ENCODE measurements around the gene MS4A4A.
"Not testable (repeated sequence)": the region's sequence is repeated elsewhere in the genome, so short reads cannot be mapped to it uniquely, and the experiment has no call there.

The MS4A4A gene

DNA sequence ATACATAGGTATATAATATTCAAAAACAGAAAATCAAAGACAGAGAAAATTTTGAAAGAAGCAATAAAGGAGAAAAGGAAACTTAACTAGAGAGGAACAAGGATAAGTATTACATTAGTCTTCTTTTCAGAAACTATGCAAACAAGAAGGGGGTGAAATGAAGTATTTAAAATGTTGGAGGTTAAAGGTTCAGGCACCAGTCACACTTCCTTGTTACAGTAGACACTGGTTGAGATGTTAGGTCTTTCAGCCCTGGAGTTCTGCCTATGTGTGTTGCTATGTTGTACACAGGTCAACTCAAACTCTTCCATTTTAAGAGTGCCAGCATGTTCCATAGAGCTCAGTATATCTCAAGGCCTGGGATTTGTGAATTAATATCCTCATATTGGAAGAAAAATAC lies 6.0 kb upstream of the MS4A4A start:
- DNase-seq (ENCODE audit: low read depth) = no peak
- no peak overlapping the region for H3K4me3 ChIP-seq (ENCODE audit: low read length)
- TF ChIP-seq, protein P1, sequence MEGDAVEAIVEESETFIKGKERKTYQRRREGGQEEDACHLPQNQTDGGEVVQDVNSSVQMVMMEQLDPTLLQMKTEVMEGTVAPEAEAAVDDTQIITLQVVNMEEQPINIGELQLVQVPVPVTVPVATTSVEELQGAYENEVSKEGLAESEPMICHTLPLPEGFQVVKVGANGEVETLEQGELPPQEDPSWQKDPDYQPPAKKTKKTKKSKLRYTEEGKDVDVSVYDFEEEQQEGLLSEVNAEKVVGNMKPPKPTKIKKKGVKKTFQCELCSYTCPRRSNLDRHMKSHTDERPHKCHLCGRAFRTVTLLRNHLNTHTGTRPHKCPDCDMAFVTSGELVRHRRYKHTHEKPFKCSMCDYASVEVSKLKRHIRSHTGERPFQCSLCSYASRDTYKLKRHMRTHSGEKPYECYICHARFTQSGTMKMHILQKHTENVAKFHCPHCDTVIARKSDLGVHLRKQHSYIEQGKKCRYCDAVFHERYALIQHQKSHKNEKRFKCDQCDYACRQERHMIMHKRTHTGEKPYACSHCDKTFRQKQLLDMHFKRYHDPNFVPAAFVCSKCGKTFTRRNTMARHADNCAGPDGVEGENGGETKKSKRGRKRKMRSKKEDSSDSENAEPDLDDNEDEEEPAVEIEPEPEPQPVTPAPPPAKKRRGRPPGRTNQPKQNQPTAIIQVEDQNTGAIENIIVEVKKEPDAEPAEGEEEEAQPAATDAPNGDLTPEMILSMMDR (conservative IDR thresholded peaks at IDR 0.05; ENCODE audit: low read depth, low read length) = no peak

GRCh38 chr11:60281485-60281884 lies 1.0 kb downstream of the MS4A4A start:
- H3K4me3 ChIP-seq (ENCODE audit: low read length) = no peak overlapping the region
- TF ChIP-seq, protein P1 (conservative IDR thresholded peaks at IDR 0.05; ENCODE audit: low read depth, low read length) = no peak
- no peak for DNase-seq (ENCODE audit: low read depth)

DNA sequence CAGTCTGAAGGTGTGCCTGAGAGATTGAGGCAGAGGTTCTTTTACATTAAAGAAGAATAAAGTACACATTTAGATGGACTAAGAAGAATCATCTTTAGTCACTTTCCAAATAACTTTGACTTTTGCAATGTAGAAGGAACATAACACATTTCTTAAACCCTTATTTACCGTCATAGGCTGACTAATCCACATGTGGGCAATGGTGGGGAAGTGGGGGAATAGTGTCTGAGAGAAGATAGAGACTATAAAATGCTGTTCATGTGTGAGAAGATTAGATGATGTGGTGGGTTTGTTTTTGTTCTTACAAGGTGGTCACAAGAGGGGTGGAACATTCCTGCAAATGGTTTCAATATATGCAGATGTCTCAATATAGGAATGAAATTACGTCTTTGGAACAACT lies 1.8 kb downstream of the MS4A4A start:
- TF ChIP-seq, protein P1 (conservative IDR thresholded peaks at IDR 0.05; ENCODE audit: low read depth, low read length) = no peak
- no peak for DNase-seq (ENCODE audit: low read depth)
- H3K4me3 ChIP-seq (ENCODE audit: low read length) = no peak overlapping the region

DNA sequence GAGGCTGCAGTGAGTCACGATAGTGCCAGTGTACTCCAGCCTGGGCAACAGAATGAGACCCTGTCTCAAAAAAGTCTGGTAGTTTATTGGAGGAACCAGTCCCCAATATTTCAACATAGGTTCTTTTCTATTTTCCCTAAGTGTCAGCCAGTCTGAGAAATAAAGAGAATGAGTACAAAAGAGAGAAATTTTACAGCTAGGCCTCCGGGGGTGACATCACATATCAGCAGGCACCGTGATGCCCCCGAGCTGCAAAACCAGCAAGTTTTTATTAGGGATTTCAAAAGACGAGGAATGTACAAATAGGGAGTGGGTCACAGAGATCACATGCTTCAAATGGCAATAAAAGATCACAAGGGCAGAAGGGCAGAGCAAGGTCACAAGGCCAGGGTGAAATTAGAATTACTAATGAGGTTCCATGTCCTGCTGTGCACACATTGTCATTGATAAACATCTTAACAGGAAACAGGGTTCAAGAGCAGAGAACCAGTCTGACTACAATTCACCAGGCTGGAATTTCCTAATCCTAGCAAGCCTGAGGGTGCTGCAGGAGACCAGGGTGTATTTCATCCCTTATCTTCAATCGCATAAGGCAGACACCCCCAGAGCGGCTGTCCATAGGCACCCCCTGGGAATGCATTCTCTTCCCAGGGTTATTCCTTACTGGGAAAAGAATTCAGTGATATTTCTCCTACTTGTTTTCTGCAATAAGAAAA lies 5.1 kb downstream of the MS4A4A start:
- DNase-seq (ENCODE audit: low read depth); H3K4me3 ChIP-seq (ENCODE audit: low read length): not testable (repeated sequence)

GRCh38 chr11:60288531-60288930 lies 8.1 kb downstream of the MS4A4A start:
- H3K4me3 ChIP-seq (ENCODE audit: low read length) = no peak overlapping the region
- no peak for DNase-seq (ENCODE audit: low read depth)
- TF ChIP-seq, protein P1 (conservative IDR thresholded peaks at IDR 0.05; ENCODE audit: low read depth, low read length) = no peak

DNA sequence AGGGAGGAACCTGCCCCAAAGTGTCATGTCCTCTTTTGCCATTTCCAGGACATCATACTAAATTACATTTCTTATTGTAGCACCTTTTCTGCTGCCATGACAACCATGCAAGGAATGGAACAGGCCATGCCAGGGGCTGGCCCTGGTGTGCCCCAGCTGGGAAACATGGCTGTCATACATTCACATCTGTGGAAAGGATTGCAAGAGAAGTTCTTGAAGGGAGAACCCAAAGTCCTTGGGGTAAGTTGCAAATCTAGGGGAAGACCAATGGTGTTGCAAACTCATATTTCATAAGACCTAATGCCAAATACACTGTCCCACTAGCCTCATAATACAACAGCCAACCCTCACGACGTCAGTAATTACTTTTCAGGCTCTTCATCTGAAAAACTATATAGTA lies 11.7 kb downstream of the MS4A4A start:
- TF ChIP-seq, protein P1 (conservative IDR thresholded peaks at IDR 0.05; ENCODE audit: low read depth, low read length) = no peak
- no peak for DNase-seq (ENCODE audit: low read depth)
- H3K4me3 ChIP-seq (ENCODE audit: low read length) = no peak overlapping the region

GRCh38 chr11:60301178-60301577 lies 20.7 kb downstream of the MS4A4A start:
- H3K4me3 ChIP-seq (ENCODE audit: low read length) = no peak overlapping the region
- DNase-seq (ENCODE audit: low read depth) = no peak
- TF ChIP-seq, protein P1 (conservative IDR thresholded peaks at IDR 0.05; ENCODE audit: low read depth, low read length) = no peak

DNA sequence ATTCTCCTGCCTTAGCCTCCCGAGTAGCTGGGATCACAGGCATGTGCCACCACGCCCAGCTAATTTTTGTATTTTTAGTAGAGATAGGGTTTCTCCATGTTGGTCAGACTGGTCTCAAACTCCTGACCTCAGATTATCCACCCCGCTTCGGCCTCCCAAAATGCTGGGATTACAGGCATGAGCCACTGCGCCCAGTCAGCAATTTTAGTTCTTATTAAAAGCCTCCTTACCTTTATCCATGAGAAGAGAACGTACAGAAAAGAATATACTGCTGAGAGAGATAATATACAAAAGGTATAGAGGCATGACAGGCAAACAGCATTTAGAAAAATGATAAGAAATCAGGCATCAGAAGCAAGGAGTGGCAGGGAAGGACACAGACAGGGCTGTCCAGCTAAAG lies 21.4 kb downstream of the MS4A4A start:
- DNase-seq (ENCODE audit: low read depth); H3K4me3 ChIP-seq (ENCODE audit: low read length): not testable (repeated sequence)
